ENCODE data around the gene PCDHGA5.
"Not testable (repeated sequence)": the region's sequence is repeated elsewhere in the genome, so short reads cannot be mapped to it uniquely, and the experiment has no call there.

PCDHGA5 gene

GRCh38 chr5:141363952-141364660, at the start of gene PCDHGA5:
PCDHGA5 (plus strand) TSS chr5:141364162; CDS start chr5:141364331, 169 bp downstream.
- no peak for DNase-seq

GRCh38 chr5:141316963-141317362, 47.0 kb upstream of the PCDHGA5 start:
- not testable (repeated sequence) for DNase-seq

- no peak for DNase-seq
These were observed 44.8 kb upstream of the PCDHGA5 start for GRCh38 chr5:141319202-141319601.

GRCh38 chr5:141319699-141320098, 44.3 kb upstream of the PCDHGA5 start:
- DNase-seq, result no peak

- DNase-seq, result peak; percentile 79
These were observed 43.5 kb upstream of the PCDHGA5 start, which contains the start of gene TAF7 for GRCh38 chr5:141320225-141321169. TAF7 (minus strand) TSS chr5:141320784; CDS start chr5:141320044, 740 bp downstream.

DNA sequence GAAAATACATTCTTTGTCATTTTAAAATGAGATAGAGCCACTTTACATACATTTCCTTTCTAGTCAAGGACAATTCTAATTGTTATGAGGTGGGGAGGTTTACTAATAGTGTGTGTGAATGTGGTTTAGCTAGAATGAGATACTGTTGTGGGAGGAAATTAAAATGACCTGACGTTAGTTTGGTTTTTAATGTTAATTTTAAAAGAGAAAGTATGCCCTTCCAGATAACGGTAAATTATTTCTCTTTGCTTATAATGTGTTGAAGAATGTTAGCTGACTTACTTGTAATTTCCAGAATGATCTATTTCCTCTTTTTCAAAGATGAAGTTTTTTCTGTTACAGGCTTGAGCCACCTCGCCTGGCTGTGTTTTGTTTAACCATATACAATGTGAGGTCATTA, 41.7 kb upstream of the PCDHGA5 start:
- DNase-seq, result no peak

GRCh38 chr5:141326088-141326854, 37.7 kb upstream of the PCDHGA5 start:
- DNase-seq, result peak; percentile 28

DNA sequence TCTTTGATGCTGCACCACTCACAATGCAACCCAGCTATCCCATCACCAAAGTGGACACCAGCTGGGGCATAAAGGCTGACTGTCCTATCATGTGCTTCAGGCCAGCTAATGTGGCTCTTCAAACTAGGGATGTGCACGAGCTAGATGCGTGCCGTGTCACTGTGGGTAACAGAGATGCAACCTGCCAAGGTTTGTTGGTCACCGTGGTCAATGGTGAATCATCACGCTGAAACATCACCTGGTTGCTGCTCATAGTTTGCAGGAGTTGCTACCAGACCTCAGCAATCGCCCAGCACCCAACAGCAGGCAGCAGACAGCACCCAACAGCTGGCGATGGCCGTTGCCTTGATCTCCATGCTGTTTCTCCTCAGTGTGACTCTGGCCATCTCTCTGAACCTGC, 35.7 kb upstream of the PCDHGA5 start:
- DNase-seq, result no peak

- no peak for DNase-seq
These were observed 33.5 kb upstream of the PCDHGA5 start, which contains the start of gene PCDHGA1 for GRCh38 chr5:141330299-141331080. PCDHGA1 (plus strand) TSS chr5:141330514.

DNA sequence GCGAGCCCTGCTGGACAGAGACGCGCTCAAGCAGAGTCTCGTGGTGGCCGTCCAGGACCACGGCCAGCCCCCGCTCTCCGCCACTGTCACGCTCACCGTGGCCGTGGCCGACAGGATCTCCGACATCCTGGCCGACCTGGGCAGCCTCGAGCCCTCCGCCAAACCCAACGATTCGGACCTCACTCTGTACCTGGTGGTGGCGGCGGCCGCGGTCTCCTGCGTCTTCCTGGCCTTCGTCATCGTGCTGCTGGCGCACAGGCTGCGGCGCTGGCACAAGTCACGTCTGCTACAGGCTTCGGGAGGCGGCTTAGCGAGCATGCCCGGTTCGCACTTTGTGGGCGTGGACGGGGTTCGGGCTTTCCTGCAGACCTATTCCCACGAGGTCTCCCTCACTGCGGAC, 31.4 kb upstream of the PCDHGA5 start:
- not testable (repeated sequence) for DNase-seq

DNA sequence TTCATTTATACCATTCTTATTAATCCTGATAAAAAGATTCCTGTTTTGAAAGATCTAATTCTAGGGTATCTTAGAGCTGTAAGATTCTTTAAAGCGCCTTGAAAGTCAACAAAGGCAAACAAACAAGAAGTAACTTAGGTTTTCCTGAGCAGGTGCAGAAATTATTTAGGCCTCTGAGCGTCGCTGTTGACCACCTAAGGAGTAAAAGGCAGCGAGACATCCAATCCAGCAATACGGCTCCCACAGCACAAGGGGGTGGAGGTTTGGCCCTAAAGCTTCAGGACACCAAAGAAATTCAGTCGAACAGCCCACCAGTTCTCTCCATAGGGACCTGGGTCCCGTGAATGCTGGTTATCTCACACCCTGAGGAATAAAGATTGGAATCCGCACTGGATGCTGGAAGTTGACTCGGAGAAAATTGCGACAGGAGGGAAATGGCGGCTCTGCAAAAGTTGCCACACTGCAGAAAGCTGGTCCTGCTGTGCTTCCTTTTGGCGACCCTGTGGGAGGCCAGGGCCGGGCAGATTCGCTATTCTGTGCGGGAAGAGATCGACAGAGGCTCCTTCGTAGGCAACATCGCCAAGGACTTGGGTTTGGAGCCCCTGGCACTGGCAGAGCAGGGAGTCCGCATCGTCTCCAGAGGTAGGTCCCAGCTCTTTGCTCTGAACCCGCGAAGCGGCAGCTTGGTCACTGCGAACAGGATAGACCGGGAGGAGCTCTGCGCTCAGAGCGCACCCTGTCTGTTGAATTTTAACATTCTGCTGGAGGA, 25.2 kb upstream of the PCDHGA5 start, which contains the start of gene PCDHGA2:
Gene PCDHGA2, plus strand, starts transcription at position 223 of the 769 bp plus-strand sequence.
- DNase-seq, result peak; percentile 3

DNA sequence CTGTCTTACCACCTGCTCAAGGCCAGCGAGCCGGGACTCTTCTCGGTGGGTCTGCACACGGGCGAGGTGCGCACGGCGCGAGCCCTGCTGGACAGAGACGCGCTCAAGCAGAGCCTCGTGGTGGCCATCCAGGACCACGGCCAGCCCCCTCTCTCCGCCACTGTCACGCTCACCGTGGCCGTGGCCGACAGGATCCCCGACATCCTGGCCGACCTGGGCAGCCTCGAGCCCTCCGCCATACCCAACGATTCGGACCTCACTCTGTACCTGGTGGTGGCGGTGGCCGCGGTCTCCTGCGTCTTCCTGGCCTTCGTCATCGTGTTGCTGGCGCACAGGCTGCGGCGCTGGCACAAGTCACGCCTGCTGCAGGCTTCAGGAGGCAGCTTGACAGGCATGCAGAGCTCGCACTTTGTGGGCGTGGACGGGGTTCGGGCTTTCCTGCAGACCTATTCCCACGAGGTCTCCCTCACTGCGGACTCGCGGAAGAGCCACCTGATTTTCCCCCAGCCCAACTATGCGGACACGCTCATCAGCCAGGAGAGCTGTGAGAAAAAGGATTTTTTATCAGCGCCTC, 23.1 kb upstream of the PCDHGA5 start:
- DNase-seq, result not testable (repeated sequence)

DNA sequence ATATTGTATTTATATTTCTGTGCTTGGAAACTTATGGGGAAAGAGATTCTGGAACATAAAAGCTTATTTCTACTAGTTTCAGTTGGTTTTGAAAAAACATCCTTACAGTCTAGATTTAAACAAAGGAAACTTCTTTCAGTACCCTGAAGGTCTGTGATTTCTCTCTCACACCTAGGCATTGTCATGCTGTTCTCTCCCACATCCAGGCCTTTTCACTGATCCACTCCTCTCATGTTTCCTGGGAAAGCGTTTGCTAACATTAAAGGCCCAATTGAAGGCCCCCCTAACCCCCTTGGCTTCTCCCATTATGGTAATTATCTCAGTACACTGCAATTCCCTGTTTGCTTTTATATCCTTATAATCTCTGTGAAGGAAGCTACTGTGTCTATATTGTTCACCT, 21.2 kb upstream of the PCDHGA5 start:
- DNase-seq, result no peak

DNA sequence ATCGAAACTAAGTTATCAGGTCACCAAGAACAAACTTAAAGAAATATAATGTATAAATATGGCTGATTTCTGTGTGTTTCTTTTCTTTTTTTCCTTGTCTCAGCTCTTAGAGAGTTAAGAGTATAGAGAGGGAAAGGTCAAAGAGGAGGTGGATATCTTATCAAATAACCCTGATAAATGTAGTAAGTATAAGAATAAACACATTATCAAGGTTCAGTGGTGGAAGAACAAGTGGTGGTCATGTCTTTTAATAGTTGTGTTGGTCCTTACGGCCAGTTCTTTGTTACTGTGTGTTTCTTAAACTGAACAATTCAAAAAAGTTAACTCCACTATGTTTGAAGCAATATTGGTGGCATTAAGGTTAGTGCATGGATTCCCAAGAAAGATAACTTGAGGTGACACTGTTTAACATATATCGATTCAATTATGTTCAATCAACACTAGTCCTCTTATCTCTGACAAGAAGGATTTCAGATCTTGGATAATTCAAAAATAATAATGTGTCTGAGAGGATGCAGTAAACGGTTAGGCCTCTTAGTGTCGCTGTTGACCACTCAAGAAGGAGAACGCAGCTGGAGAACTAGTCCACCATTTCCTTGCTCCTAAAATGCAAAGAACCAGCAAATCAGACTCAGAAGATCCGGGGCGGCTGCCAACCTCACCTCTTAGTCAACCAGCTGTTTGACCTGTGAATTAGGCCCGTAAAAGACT, 20.6 kb upstream of the PCDHGA5 start, which contains the start of gene PCDHGA3:
Gene PCDHGA3, plus strand, starts transcription at position 588 of the 711 bp plus-strand sequence. CDS start 205 bp downstream, outside the sequence.
- no peak for DNase-seq

- DNase-seq, result no peak
These were observed 20.0 kb upstream of the PCDHGA5 start for GRCh38 chr5:141343953-141344463.

DNA sequence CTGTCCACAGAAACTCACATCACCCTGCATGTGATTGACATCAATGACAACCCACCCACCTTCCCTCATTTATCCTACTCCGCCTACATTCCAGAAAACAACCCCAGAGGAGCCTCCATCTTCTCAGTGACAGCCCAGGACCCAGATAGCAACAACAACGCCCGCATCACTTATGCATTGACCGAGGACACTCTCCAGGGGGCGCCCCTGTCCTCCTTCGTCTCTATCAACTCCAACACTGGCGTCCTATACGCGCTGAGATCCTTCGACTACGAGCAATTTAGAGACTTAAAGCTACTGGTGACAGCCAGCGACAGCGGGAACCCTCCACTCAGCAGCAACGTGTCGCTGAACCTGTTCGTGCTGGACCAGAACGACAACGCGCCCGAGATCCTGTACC, 18.6 kb upstream of the PCDHGA5 start:
- DNase-seq, result no peak

DNA sequence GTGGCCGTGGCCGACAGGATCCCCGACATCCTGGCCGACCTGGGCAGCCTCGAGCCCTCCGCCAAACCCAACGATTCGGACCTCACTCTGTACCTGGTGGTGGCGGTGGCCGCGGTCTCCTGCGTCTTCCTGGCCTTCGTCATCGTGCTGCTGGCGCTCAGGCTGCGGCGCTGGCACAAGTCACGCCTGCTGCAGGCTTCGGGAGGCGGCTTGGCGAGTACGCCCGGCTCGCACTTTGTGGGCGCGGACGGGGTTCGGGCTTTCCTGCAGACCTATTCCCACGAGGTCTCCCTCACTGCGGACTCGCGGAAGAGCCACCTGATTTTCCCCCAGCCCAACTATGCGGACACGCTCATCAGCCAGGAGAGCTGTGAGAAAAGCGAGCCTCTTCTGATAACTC, 17.9 kb upstream of the PCDHGA5 start:
- DNase-seq, result not testable (repeated sequence)

GRCh38 chr5:141349917-141350619, 13.9 kb upstream of the PCDHGA5 start, which contains the start of gene PCDHGB1:
PCDHGB1 (plus strand) TSS chr5:141350099; CDS start chr5:141350261, 162 bp downstream.
- peak; percentile 45 for DNase-seq

DNA sequence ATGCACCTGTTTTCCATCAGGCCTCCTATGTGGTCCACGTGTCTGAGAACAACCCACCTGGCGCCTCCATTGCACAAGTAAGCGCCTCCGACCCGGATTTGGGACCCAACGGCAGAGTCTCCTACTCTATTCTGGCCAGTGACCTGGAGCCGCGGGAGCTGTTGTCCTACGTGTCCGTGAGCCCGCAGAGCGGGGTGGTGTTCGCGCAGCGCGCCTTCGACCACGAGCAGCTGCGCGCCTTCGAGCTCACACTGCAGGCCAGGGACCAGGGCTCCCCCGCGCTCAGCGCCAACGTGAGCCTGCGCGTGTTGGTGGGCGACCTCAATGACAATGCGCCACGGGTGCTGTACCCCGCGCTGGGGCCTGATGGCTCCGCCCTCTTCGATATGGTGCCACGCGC, 12.4 kb upstream of the PCDHGA5 start:
- no peak for DNase-seq

All from NCI-H2227 treated with DMSO at 0.1 percent for 48 hours (cell line).